ENCODE data around the gene FAF1. TPM values are rescaled to one million over a fixed set of nuclear protein-coding genes. Genes with fewer than 3 reads are reported as not detected.

The FAF1 gene
- total RNA-seq, 1 experiment from 2014 or later: 73.2 TPM

DNA sequence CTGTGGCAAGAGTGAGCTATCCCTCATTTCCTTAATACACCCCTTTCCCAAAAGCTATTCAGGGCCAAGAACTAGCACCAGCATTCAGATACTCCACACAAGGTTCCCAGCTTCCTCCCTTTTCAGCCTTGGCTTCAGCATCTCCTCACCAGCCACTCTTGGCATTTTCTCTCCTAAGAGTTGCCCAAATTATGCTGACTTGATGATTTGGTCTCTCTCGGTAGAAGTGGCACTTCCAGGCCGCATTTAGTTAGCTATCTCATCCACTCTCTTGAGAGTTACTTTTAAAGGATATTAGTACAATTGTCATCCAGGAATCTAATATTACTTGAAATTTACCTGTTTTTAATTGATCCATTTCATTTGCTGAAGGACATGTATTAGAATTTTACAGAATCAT, 337.8 kb downstream of the FAF1 start:
- ChIA-PET RAD21 (ENCODE audit: low non-redundant PET in 1 of 2, low total read pairs in 2 of 2, uncharacterized antibody in 2 of 2, unreplicated experiment in 2 of 2) (no interaction called here), CTCF (interaction anchor here (3.5 kb wide), 1 partner anchor 82 kb away, joined by 31 read pairs; no protein-coding TSS in a partner anchor)
- BruUV-seq (replicated peaks): no TSS peak

DNA sequence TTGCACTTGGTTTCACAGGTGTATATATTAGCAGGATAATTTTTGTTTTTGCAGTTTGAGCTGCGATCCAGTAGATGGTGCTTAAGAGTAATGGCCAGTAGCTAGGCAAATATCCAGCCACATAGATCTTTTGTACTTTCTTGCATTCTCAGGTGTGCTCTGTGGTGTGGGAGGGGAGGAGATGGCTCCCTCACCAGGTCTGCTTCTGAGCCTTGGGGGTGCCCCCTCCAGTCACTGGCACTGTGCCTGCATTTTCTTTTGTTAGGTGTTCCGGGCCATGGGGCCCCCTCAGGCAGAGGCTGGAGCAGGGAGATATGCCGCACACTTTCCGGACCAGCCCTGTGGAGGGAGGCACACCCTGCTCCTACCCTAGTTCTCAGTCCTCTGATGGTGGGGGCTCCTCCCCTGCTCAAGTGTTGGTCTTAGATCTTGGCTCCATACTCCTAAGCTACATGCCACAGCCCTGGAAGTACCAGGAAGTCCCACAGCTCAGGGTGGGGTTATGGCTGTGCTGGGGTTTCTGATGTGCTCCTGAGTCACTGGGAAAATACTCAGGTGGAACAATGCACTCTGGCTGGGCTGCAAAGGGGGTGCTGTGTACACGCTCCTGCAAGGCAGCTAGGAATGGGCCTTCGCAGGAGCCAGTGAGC, 339.3 kb downstream of the FAF1 start:
- intact Hi-C loops (cut with micrococcal nuclease): loop anchor here (2.0 to 5.0 kb wide), 2 partner anchors 84 to 566 kb away; no protein-coding TSS in a partner anchor
- H3K4me2 ChIP-seq (ENCODE audit: low read length): peak overlapping the region; percentile 55
- BruUV-seq (replicated peaks): no TSS peak

More for the DNA sequence above, 337.8 kb downstream of the FAF1 start:
- Histone ChIP-seq H3K4me3 (replicated peaks in 1 of 2; ENCODE audit: low read depth in 1 of 2, low read length in 2 of 2) (no peak overlapping the region), H3K4me1 (ENCODE audit: control insufficient read depth in 1 of 2, insufficient read depth in 2 of 2, low read length in 2 of 2) (peaks cover 0 to 17% of the 10 kb centered on the region in 2 experiments; a peak in 2 of 4 replicates), H3K27ac (ENCODE audit: low read depth, low read length) (no peak overlapping the region), H3K9me3 (ENCODE audit: control insufficient read depth in 1 of 2, insufficient read depth in 1 of 2, low read depth in 1 of 2, low read length in 2 of 2) (no peaks in the 10 kb centered on the region), H4K20me1 (ENCODE audit: insufficient read depth) (no peaks in the 10 kb centered on the region), H3K79me2 (ENCODE audit: insufficient read depth, low read length) (no peaks in the 10 kb centered on the region), H2AFZ (ENCODE audit: low read depth, low read length, poor library complexity, severe bottlenecking) (no peak overlapping the region), H3K4me2 (ENCODE audit: low read length) (no peak overlapping the region), H3K9me2 (ENCODE audit: insufficient read depth) (no peaks in the 10 kb centered on the region), H3K27me3 (ENCODE audit: insufficient read depth, low read length) (no peaks in the 10 kb centered on the region), H3K36me3 (ENCODE audit: control insufficient read depth in 1 of 2, insufficient read depth in 2 of 2, low read length in 2 of 2) (no peaks in the 10 kb centered on the region), H3K9ac (ENCODE audit: low read length) (no peak overlapping the region)
- POLR2A ChIA-PET: no interaction called here
- no peak for TF ChIP-seq CEBPB (IDR thresholded peaks at IDR 0.05; ENCODE audit: low read depth)
- TF ChIP-seq TCF7L2 (IDR thresholded peaks at IDR 0.05; ENCODE audit: borderline replicate concordance, extremely low read depth, insufficient read depth, insufficient read length): no peak
- TF ChIP-seq, protein P1, sequence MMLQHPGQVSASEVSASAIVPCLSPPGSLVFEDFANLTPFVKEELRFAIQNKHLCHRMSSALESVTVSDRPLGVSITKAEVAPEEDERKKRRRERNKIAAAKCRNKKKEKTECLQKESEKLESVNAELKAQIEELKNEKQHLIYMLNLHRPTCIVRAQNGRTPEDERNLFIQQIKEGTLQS (IDR thresholded peaks at IDR 0.05): no peak
- intact Hi-C loops (cut with micrococcal nuclease): loop anchor here (5.0 kb wide), 1 partner anchor 565 kb away; no protein-coding TSS in a partner anchor
- DNase-seq (ENCODE audit: low read depth, low spot score) (no peak), ATAC-seq (no peak)

More for the DNA sequence above, 339.3 kb downstream of the FAF1 start:
- ChIA-PET CTCF (interaction anchor here (1.2 to 3.5 kb wide), 8 partner anchors 8 to 171 kb away, joined by 3 to 31 read pairs (median 6); no protein-coding TSS in a partner anchor), POLR2A (interaction anchor here (1.0 to 1.3 kb wide), 2 partner anchors 15 to 23 kb away, joined by 3 read pairs; no protein-coding TSS in a partner anchor), RAD21 (ENCODE audit: low non-redundant PET in 1 of 2, low total read pairs in 2 of 2, uncharacterized antibody in 2 of 2, unreplicated experiment in 2 of 2) (interaction anchor here in 1 of 2 experiments (1.0 kb wide), 1 partner anchor 84 kb away, joined by 4 read pairs; no protein-coding TSS in a partner anchor)
- H3K9me2 ChIP-seq (ENCODE audit: insufficient read depth): no peaks in the 10 kb centered on the region
- H4K20me1 ChIP-seq (ENCODE audit: insufficient read depth): no peaks in the 10 kb centered on the region
- TF ChIP-seq TCF7L2 (IDR thresholded peaks at IDR 0.05; ENCODE audit: borderline replicate concordance, extremely low read depth, insufficient read depth, insufficient read length): no peak
- TF ChIP-seq POLR2A (IDR thresholded peaks at IDR 0.05; ENCODE audit: borderline replicate concordance, extremely low read depth, insufficient read depth, insufficient read length): no peak
- TF ChIP-seq, protein P2, sequence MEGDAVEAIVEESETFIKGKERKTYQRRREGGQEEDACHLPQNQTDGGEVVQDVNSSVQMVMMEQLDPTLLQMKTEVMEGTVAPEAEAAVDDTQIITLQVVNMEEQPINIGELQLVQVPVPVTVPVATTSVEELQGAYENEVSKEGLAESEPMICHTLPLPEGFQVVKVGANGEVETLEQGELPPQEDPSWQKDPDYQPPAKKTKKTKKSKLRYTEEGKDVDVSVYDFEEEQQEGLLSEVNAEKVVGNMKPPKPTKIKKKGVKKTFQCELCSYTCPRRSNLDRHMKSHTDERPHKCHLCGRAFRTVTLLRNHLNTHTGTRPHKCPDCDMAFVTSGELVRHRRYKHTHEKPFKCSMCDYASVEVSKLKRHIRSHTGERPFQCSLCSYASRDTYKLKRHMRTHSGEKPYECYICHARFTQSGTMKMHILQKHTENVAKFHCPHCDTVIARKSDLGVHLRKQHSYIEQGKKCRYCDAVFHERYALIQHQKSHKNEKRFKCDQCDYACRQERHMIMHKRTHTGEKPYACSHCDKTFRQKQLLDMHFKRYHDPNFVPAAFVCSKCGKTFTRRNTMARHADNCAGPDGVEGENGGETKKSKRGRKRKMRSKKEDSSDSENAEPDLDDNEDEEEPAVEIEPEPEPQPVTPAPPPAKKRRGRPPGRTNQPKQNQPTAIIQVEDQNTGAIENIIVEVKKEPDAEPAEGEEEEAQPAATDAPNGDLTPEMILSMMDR (IDR thresholded peaks at IDR 0.05 in 2 of 3, conservative IDR thresholded peaks at IDR 0.05 in 1 of 3; ENCODE audit: borderline replicate concordance in 1 of 3, insufficient read depth in 1 of 3, low read depth in 2 of 3, low read length in 2 of 3): peak; percentile 61 to 65 (median 62)
- TF ChIP-seq JUND (IDR thresholded peaks at IDR 0.05): peak; percentile 45; the same call in 1 of the 2 replicates
- TF ChIP-seq RAD21 (IDR thresholded peaks at IDR 0.05; ENCODE audit: low read depth): peak; percentile 57
- no peak for TF ChIP-seq CEBPB (IDR thresholded peaks at IDR 0.05; ENCODE audit: low read depth)
- TF ChIP-seq ELF1 (IDR thresholded peaks at IDR 0.05; ENCODE audit: borderline replicate concordance, low read depth): peak; percentile 47; the same call in 1 of the 2 replicates
- no peak for TF ChIP-seq EGR1 (IDR thresholded peaks at IDR 0.05; ENCODE audit: low read depth)
- peak; percentile 68; the same call in 1 of the 2 replicates for TF ChIP-seq FOSL1 (IDR thresholded peaks at IDR 0.05; ENCODE audit: low read depth)
- no peak for TF ChIP-seq YY1 (IDR thresholded peaks at IDR 0.05; ENCODE audit: extremely low read depth, insufficient replicate concordance, low read depth, low read length)
- TF ChIP-seq, protein P3, sequence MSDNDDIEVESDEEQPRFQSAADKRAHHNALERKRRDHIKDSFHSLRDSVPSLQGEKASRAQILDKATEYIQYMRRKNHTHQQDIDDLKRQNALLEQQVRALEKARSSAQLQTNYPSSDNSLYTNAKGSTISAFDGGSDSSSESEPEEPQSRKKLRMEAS (IDR thresholded peaks at IDR 0.05): no peak
- no peak for TF ChIP-seq POLR2AphosphoS5 (IDR thresholded peaks at IDR 0.05; ENCODE audit: low read depth, low read length)
- TF ChIP-seq, protein P1 (IDR thresholded peaks at IDR 0.05): no peak
- peak; percentile 47; the same call in 1 of the 2 replicates for TF ChIP-seq SP1 (IDR thresholded peaks at IDR 0.05; ENCODE audit: low read depth)
- no peak for TF ChIP-seq EZH2phosphoT487 (IDR thresholded peaks at IDR 0.05; ENCODE audit: borderline replicate concordance)
- TF ChIP-seq CBX3 (IDR thresholded peaks at IDR 0.05; ENCODE audit: low read depth): peak; percentile 44; the same call in 1 of the 2 replicates
- H3K9ac ChIP-seq (ENCODE audit: low read length): peak overlapping the region; percentile 37; the same call in 1 of the 2 replicates
- no peaks in the 10 kb centered on the region for H3K9me3 ChIP-seq (ENCODE audit: control insufficient read depth in 1 of 2, insufficient read depth in 1 of 2, low read depth in 1 of 2, low read length in 2 of 2)
- no peaks in the 10 kb centered on the region for H3K79me2 ChIP-seq (ENCODE audit: insufficient read depth, low read length)
- H2AFZ ChIP-seq (ENCODE audit: low read depth, low read length, poor library complexity, severe bottlenecking): no peak overlapping the region
- peak overlapping the region in 1 of 2 experiments; percentile 35; a peak in 1 of 4 replicates for H3K4me3 ChIP-seq (replicated peaks in 1 of 2; ENCODE audit: low read depth in 1 of 2, low read length in 2 of 2)
- peaks cover 0 to 17% of the 10 kb centered on the region in 2 experiments; a peak in 2 of 4 replicates for H3K4me1 ChIP-seq (ENCODE audit: control insufficient read depth in 1 of 2, insufficient read depth in 2 of 2, low read length in 2 of 2)
- peak; percentile 87 for ATAC-seq
- H3K36me3 ChIP-seq (ENCODE audit: control insufficient read depth in 1 of 2, insufficient read depth in 2 of 2, low read length in 2 of 2): no peaks in the 10 kb centered on the region
- H3K27ac ChIP-seq (ENCODE audit: low read depth, low read length): peak overlapping the region; percentile 46
- no peaks in the 10 kb centered on the region for H3K27me3 ChIP-seq (ENCODE audit: insufficient read depth, low read length)
- DNase-seq (ENCODE audit: low read depth, low spot score): peak; percentile 61
